ENCODE measurements around the gene KYAT1. TPM values are rescaled to one million over a fixed set of nuclear protein-coding genes. Genes with fewer than 3 reads are reported as not detected.

KYAT1 gene
- total and polyA plus RNA-seq, 8 donors, result 1.1 to 5.2 (median 1.8) TPM

GRCh38 chr9:128903871-128904620 is 22.3 kb upstream of the KYAT1 start:
- Histone ChIP-seq H3K27me3 (no peaks in the 10 kb centered on the region), H3K9me3 (no peaks in the 10 kb centered on the region), H3K4me3 (no peak overlapping the region), H3K4me1 (no peaks in the 10 kb centered on the region), H3K27ac (no peak overlapping the region), H3K36me3 (peaks cover 0 to 25% (median 21%) of the 10 kb centered on the region in 3 donors)
- FAIRE-seq (no peak), DNase-seq (no peak), ATAC-seq (no peak)
- WGBS, 2 donors, result 96 to 97% methylated on average over 10 of the region's 10 CpGs
- no peak for TF ChIP-seq CTCF (IDR thresholded peaks at IDR 0.05)
- intact Hi-C loops (cut with DNase I), result no loop called here

GRCh38 chr9:128903079-128903461 is 21.3 kb upstream of the KYAT1 start:
- no peak overlapping the region for H3K27ac ChIP-seq
- intact Hi-C loops (cut with DNase I), result no loop called here
- H3K4me1 ChIP-seq, result peaks cover 0 to 5% (median 0%) of the 10 kb centered on the region in 3 donors
- DNase-seq (no peak), FAIRE-seq (no peak), ATAC-seq (no peak)
- peaks cover 0 to 15% (median 11%) of the 10 kb centered on the region in 3 donors for H3K36me3 ChIP-seq
- 95 to 100% methylated on average over 2 of the region's 2 CpGs for WGBS, 2 donors
- no peaks in the 10 kb centered on the region for H3K9me3 ChIP-seq
- H3K4me3 ChIP-seq, result no peak overlapping the region
- no peak for TF ChIP-seq CTCF (IDR thresholded peaks at IDR 0.05)
- no peaks in the 10 kb centered on the region for H3K27me3 ChIP-seq

GRCh38 chr9:128902351-128903078 is 20.8 kb upstream of the KYAT1 start:
- no peak for TF ChIP-seq CTCF (IDR thresholded peaks at IDR 0.05)
- 84 to 85% methylated on average over 23 of the region's 23 CpGs for WGBS, 2 donors
- Histone ChIP-seq H3K27ac (peak overlapping the region in 1 of 4 donors; percentile 10), H3K4me1 (peaks cover 0 to 5% (median 0%) of the 10 kb centered on the region in 3 donors), H3K4me3 (no peak overlapping the region), H3K9me3 (no peaks in the 10 kb centered on the region), H3K36me3 (peaks cover 0 to 10% (median 6%) of the 10 kb centered on the region in 3 donors), H3K27me3 (no peaks in the 10 kb centered on the region)
- intact Hi-C loops (cut with DNase I), result no loop called here
- ATAC-seq (peak in 3 of 4 donors; percentile 26 to 63 (median 49)), DNase-seq (peak in 1 of 6 donors; percentile 75), FAIRE-seq (no peak)

GRCh38 chr9:128901822-128902221 is 20.1 kb upstream of the KYAT1 start:
- H3K27ac ChIP-seq, result peak overlapping the region in 1 of 4 donors; percentile 10
- H3K36me3 ChIP-seq, result peaks cover 0 to 3% (median 0%) of the 10 kb centered on the region in 3 donors
- no peaks in the 10 kb centered on the region for H3K9me3 ChIP-seq
- no peak overlapping the region for H3K4me3 ChIP-seq
- DNase-seq, result no peak
- TF ChIP-seq CTCF (IDR thresholded peaks at IDR 0.05), result no peak
- no peaks in the 10 kb centered on the region for H3K27me3 ChIP-seq
- intact Hi-C loops (cut with DNase I), result no loop called here
- FAIRE-seq, result no peak
- peaks cover 0 to 5% (median 0%) of the 10 kb centered on the region in 3 donors for H3K4me1 ChIP-seq
- 94 to 96% methylated on average over 5 of the region's 5 CpGs for WGBS, 2 donors
- no peak for ATAC-seq

Data from pancreas (tissue), 10 donors.